Osteoblast (primary cell): Measurements from ENCODE around the gene GIPC2. TPM values are rescaled to one million over a fixed set of nuclear protein-coding genes. Genes with fewer than 3 reads are reported as not detected.

Source experiments
- DNase-seq: peaks from one replicate; pipeline ENCODE4 v3.0.0; 2011; ENCODE audit warnings: low spot score, mixed read lengths; ENCODE audit not compliant: insufficient read length; ENCODE audit errors: missing footprints
- H2AFZ ChIP-seq: 2 replicates; pipeline ENCODE4 v1.6.0; 2011; ENCODE audit warnings: mild to moderate bottlenecking, low read length
- H3K27ac ChIP-seq: 2 replicates; pipeline ENCODE4 v1.5.1; 2011; ENCODE audit warnings: mild to moderate bottlenecking, low read depth, low read length, moderate library complexity
- H3K27me3 ChIP-seq: 2 replicates; pipeline ENCODE4 v1.6.0; 2012; ENCODE audit warnings: mild to moderate bottlenecking, control low read depth, inconsistent platforms, low read length, moderate library complexity; ENCODE audit not compliant: insufficient read depth
- H3K36me3 ChIP-seq: 2 replicates; pipeline ENCODE4 v1.5.1; 2011; ENCODE audit warnings: mild to moderate bottlenecking, low read length, control low read depth, moderate library complexity; ENCODE audit not compliant: insufficient read depth
- H3K4me1 ChIP-seq: 2 replicates; pipeline ENCODE4 v1.5.1; 2011; ENCODE audit warnings: mild to moderate bottlenecking, low read length, control low read depth, moderate library complexity; ENCODE audit not compliant: insufficient read depth
- H3K4me2 ChIP-seq: 2 replicates; pipeline ENCODE4 v1.6.0; 2011; ENCODE audit warnings: mild to moderate bottlenecking, low read length; ENCODE audit not compliant: insufficient read depth
- H3K4me3 ChIP-seq: fragments of 200-600 bp; sonication (generic); 3 replicates; pipeline ENCODE4 v1.5.1; 2012; ENCODE audit warnings: mild to moderate bottlenecking, low read length, inconsistent platforms; ENCODE audit not compliant: insufficient read depth
- H3K79me2 ChIP-seq: 2 replicates; pipeline ENCODE4 v1.6.0; 2012; ENCODE audit warnings: mild to moderate bottlenecking, low read length, control low read depth, inconsistent platforms; ENCODE audit not compliant: insufficient read depth
- H3K9me3 ChIP-seq: 2 replicates; pipeline ENCODE4 v1.5.1; 2011; ENCODE audit warnings: low read depth, low read length, control low read depth
- H4K20me1 ChIP-seq: 2 replicates; pipeline ENCODE4 v1.6.0; 2012; ENCODE audit warnings: mild to moderate bottlenecking, low read length, control low read depth; ENCODE audit not compliant: insufficient read depth
- CTCF ChIP-seq: IDR thresholded peaks from 2 replicates; pipeline ENCODE4 v1.5.1; 2011; ENCODE audit warnings: mild to moderate bottlenecking, low read depth, low read length, moderate library complexity; ENCODE audit errors: extremely low read depth
- total RNA-seq: library from RNA; depleted of rRNA; stranded (reverse); fragments of >200 nt; gene quantifications from 2 replicates; pipeline ENCODE4 v1.2.3, GENCODE V29; 2012

The GIPC2 gene
- total RNA-seq, 1 donor, result 0.36 TPM

- no peak for TF ChIP-seq CTCF
- no peak overlapping the region for H3K4me2 ChIP-seq
- H3K36me3 ChIP-seq, result no peaks in the 10 kb centered on the region
- H3K79me2 ChIP-seq, result no peaks in the 10 kb centered on the region
- H3K4me3 ChIP-seq, result no peak overlapping the region
- H3K4me1 ChIP-seq, result peaks cover 2% of the 10 kb centered on the region
- no peak overlapping the region for H2AFZ ChIP-seq
- no peak for DNase-seq
- H3K9me3 ChIP-seq, result no peaks in the 10 kb centered on the region
- H3K27me3 ChIP-seq, result no peaks in the 10 kb centered on the region
- H4K20me1 ChIP-seq, result no peaks in the 10 kb centered on the region
- H3K27ac ChIP-seq, result no peak overlapping the region
Measured at GRCh38 chr1:78032996-78033796, 12.6 kb upstream of the GIPC2 start.

- no peak for TF ChIP-seq CTCF
- Histone ChIP-seq H3K9me3 (no peaks in the 10 kb centered on the region), H3K4me2 (no peak overlapping the region), H3K27me3 (no peaks in the 10 kb centered on the region), H3K36me3 (no peaks in the 10 kb centered on the region), H3K4me1 (peaks cover 2% of the 10 kb centered on the region), H3K79me2 (no peaks in the 10 kb centered on the region), H2AFZ (no peak overlapping the region), H4K20me1 (no peaks in the 10 kb centered on the region), H3K4me3 (no peak overlapping the region), H3K27ac (no peak overlapping the region)
- no peak for DNase-seq
Measured at GRCh38 chr1:78033797-78034172, 12.0 kb upstream of the GIPC2 start.

GRCh38 chr1:78035121-78035520, 10.6 kb upstream of the GIPC2 start:
- Histone ChIP-seq H3K36me3 (no peaks in the 10 kb centered on the region), H3K79me2 (no peaks in the 10 kb centered on the region), H3K9me3 (no peaks in the 10 kb centered on the region), H4K20me1 (no peaks in the 10 kb centered on the region), H3K27me3 (no peaks in the 10 kb centered on the region), H2AFZ (no peak overlapping the region), H3K4me1 (peaks cover 2% of the 10 kb centered on the region), H3K4me2 (no peak overlapping the region), H3K4me3 (no peak overlapping the region), H3K27ac (no peak overlapping the region)
- TF ChIP-seq CTCF, result no peak
- no peak for DNase-seq

- H3K27me3 ChIP-seq, result no peaks in the 10 kb centered on the region
- no peak for DNase-seq
- no peaks in the 10 kb centered on the region for H3K9me3 ChIP-seq
- H3K36me3 ChIP-seq, result no peaks in the 10 kb centered on the region
- H4K20me1 ChIP-seq, result no peaks in the 10 kb centered on the region
- H3K27ac ChIP-seq, result no peak overlapping the region
- no peak overlapping the region for H3K4me2 ChIP-seq
- no peak for TF ChIP-seq CTCF
- no peak overlapping the region for H2AFZ ChIP-seq
- H3K4me3 ChIP-seq, result no peak overlapping the region
- H3K4me1 ChIP-seq, result peaks cover 2% of the 10 kb centered on the region
- H3K79me2 ChIP-seq, result no peaks in the 10 kb centered on the region
Measured at GRCh38 chr1:78036450-78036849, 9.3 kb upstream of the GIPC2 start.
